ENCODE data around the gene TDRD12.

GRCh38 chr19:32709032-32709431, 10.5 kb upstream of the TDRD12 start:
- no peak for TF ChIP-seq ZNF425 (CRISPR knock-in tag; conservative IDR thresholded peaks at IDR 0.05)
- TF ChIP-seq, protein P1, sequence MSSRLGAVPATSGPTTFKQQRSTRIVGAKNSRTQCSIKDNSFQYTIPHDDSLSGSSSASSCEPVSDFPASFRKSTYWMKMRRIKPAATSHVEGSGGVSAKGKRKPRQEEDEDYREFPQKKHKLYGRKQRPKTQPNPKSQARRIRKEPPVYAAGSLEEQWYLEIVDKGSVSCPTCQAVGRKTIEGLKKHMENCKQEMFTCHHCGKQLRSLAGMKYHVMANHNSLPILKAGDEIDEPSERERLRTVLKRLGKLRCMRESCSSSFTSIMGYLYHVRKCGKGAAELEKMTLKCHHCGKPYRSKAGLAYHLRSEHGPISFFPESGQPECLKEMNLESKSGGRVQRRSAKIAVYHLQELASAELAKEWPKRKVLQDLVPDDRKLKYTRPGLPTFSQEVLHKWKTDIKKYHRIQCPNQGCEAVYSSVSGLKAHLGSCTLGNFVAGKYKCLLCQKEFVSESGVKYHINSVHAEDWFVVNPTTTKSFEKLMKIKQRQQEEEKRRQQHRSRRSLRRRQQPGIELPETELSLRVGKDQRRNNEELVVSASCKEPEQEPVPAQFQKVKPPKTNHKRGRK (CRISPR knock-in tag; IDR thresholded peaks at IDR 0.05; ENCODE audit: borderline replicate concordance): no peak
- no peak for TF ChIP-seq GABPB1 (CRISPR knock-in tag; IDR thresholded peaks at IDR 0.05)
- no peak for TF ChIP-seq ZNF121 (CRISPR knock-in tag; IDR thresholded peaks at IDR 0.05)
- no peak for TF ChIP-seq ATF1 (CRISPR knock-in tag; IDR thresholded peaks at IDR 0.05)
- no peak for TF ChIP-seq STAT6 (CRISPR knock-in tag; conservative IDR thresholded peaks at IDR 0.05; ENCODE audit: low read depth)
- TF ChIP-seq IRF1 (CRISPR knock-in tag; IDR thresholded peaks at IDR 0.05): no peak
- no peak for TF ChIP-seq ATF3 (CRISPR knock-in tag; conservative IDR thresholded peaks at IDR 0.05)
- no peak for TF ChIP-seq ATF2 (CRISPR knock-in tag; IDR thresholded peaks at IDR 0.05; ENCODE audit: borderline replicate concordance, low read depth)
- no peak for TF ChIP-seq TP53 (CRISPR knock-in tag; IDR thresholded peaks at IDR 0.05)
- TF ChIP-seq CTCF (IDR thresholded peaks at IDR 0.05): no peak
